H9 (cell line): ENCODE measurements around the gene NKAIN4. TPM values are rescaled to one million over a fixed set of nuclear protein-coding genes. Genes with fewer than 3 reads are reported as not detected.

Source experiments
- DNase-seq: peaks from one replicate; pipeline ENCODE4 v3.0.0-alpha.2; 2017
- H2AFZ ChIP-seq: one replicate; pipeline ENCODE4 v1.6.1; 2013; ENCODE audit warnings: mild to moderate bottlenecking, low read length, control low read depth, moderate library complexity
- H2AK5ac ChIP-seq: 2 replicates; pipeline ENCODE4 v1.6.1; 2013; ENCODE audit warnings: low read length, control low read depth, mixed read lengths; ENCODE audit not compliant: insufficient read length
- H2BK120ac ChIP-seq: one replicate; pipeline ENCODE4 v1.6.1; 2013; ENCODE audit warnings: low read depth, mild to moderate bottlenecking, low read length, control low read depth, inconsistent platforms; ENCODE audit not compliant: poor library complexity, severe bottlenecking
- H2BK12ac ChIP-seq: 2 replicates; pipeline ENCODE4 v1.6.1; 2013; ENCODE audit warnings: low read length, control low read depth, mixed read lengths, low read depth; ENCODE audit not compliant: insufficient read length
- H2BK15ac ChIP-seq: 2 replicates; pipeline ENCODE4 v1.6.1; 2013; ENCODE audit warnings: low read depth, low read length, control low read depth
- H2BK20ac ChIP-seq: one replicate; pipeline ENCODE4 v1.6.1; 2013; ENCODE audit warnings: low read depth, mild to moderate bottlenecking, low read length, control low read depth, inconsistent platforms; ENCODE audit not compliant: poor library complexity, severe bottlenecking
- H2BK5ac ChIP-seq: 2 replicates; pipeline ENCODE4 v1.6.1; 2013; ENCODE audit warnings: low read length, control low read depth, mixed read lengths; ENCODE audit not compliant: insufficient read length
- H3K14ac ChIP-seq: 2 replicates; pipeline ENCODE4 v1.6.1; 2013; ENCODE audit warnings: low read length, control low read depth; ENCODE audit not compliant: insufficient read depth
- H3K18ac ChIP-seq: 2 replicates; pipeline ENCODE4 v1.6.1; 2013; ENCODE audit warnings: low read depth, mild to moderate bottlenecking, mixed read lengths, low read length, control low read depth; ENCODE audit not compliant: insufficient read length
- H3K23ac ChIP-seq: 2 replicates; pipeline ENCODE4 v1.6.1; 2013; ENCODE audit warnings: low read length, control low read depth, mixed read lengths, low read depth; ENCODE audit not compliant: insufficient read length
- H3K23me2 ChIP-seq: 2 replicates; pipeline ENCODE4 v1.6.1; 2013; ENCODE audit warnings: low read depth, mild to moderate bottlenecking, mixed read lengths, low read length, control low read depth; ENCODE audit not compliant: insufficient read length, poor library complexity, severe bottlenecking
- H3K27ac ChIP-seq: 2 replicates; pipeline ENCODE4 v1.5.1; 2013; ENCODE audit warnings: low read length, control low read depth, mixed read lengths, low read depth; ENCODE audit not compliant: insufficient read length
- H3K27me3 ChIP-seq: 2 replicates; pipeline ENCODE4 v1.6.1; 2013; ENCODE audit warnings: low read length, control low read depth, inconsistent platforms; ENCODE audit not compliant: insufficient read depth
- H3K4ac ChIP-seq: 2 replicates; pipeline ENCODE4 v1.6.1; 2013; ENCODE audit warnings: low read depth, mild to moderate bottlenecking, control low read depth, inconsistent platforms, low read length, moderate library complexity
- H3K4me1 ChIP-seq: 2 replicates; pipeline ENCODE4 v1.6.1; 2013; ENCODE audit warnings: low read length, control low read depth, inconsistent platforms; ENCODE audit not compliant: insufficient read depth
- H3K4me2 ChIP-seq: 2 replicates; pipeline ENCODE4 v1.6.1; 2013; ENCODE audit warnings: low read length, control low read depth, mixed read lengths; ENCODE audit not compliant: insufficient read length, insufficient read depth
- H3K56ac ChIP-seq: 2 replicates; pipeline ENCODE4 v1.6.1; 2013; ENCODE audit warnings: low read depth, mild to moderate bottlenecking, mixed read lengths, low read length, control low read depth; ENCODE audit not compliant: insufficient read length
- H3K79me1 ChIP-seq: 2 replicates; pipeline ENCODE4 v1.6.1; 2013; ENCODE audit warnings: low read depth, mild to moderate bottlenecking, moderate library complexity, low read length, control low read depth, inconsistent platforms; ENCODE audit not compliant: insufficient read depth, poor library complexity, severe bottlenecking
- H3K79me2 ChIP-seq: 2 replicates; pipeline ENCODE4 v1.6.1; 2013; ENCODE audit warnings: low read length, control low read depth, inconsistent platforms; ENCODE audit not compliant: insufficient read depth
- H3K9ac ChIP-seq: 2 replicates; pipeline ENCODE4 v1.6.1; 2013; ENCODE audit warnings: low read length, control low read depth, mixed read lengths; ENCODE audit not compliant: insufficient read length; ENCODE audit errors: extremely low read depth
- H3K9me3 ChIP-seq: one replicate; pipeline ENCODE4 v1.6.1; 2013; ENCODE audit warnings: low read depth, low read length, inconsistent platforms; ENCODE audit not compliant: control insufficient read depth
- H3T11ph ChIP-seq: one replicate; pipeline ENCODE4 v1.6.1; 2013; ENCODE audit warnings: mild to moderate bottlenecking, low read length, control low read depth, inconsistent platforms
- H4K20me1 ChIP-seq: one replicate; pipeline ENCODE4 v1.6.1; 2013; ENCODE audit not compliant: control insufficient read depth, insufficient read length, insufficient read depth
- H4K5ac ChIP-seq: 2 replicates; pipeline ENCODE4 v1.6.1; 2013; ENCODE audit warnings: low read depth, mild to moderate bottlenecking, mixed read lengths, low read length, control low read depth; ENCODE audit not compliant: insufficient read length
- H4K8ac ChIP-seq: replicated peaks from 2 replicates; pipeline ENCODE4 v1.6.1; 2013; ENCODE audit warnings: low read length, control low read depth, mixed read lengths, low read depth; ENCODE audit not compliant: insufficient read length
- H4K91ac ChIP-seq: 2 replicates; pipeline ENCODE4 v1.6.1; 2013; ENCODE audit warnings: low read depth, mild to moderate bottlenecking, moderate library complexity, mixed read lengths, low read length, control low read depth; ENCODE audit not compliant: insufficient read length
- H3K27ac Mint-ChIP-seq, 3 experiments: 2 replicates in 2 of 3; 3 replicates in 1 of 3; pipeline ENCODE4 v1.8.0; 2020 to 2021; ENCODE audit warnings: mixed read lengths in 3 of 3, mild to moderate bottlenecking in 1 of 3, moderate library complexity in 1 of 3
- H3K27me3 Mint-ChIP-seq: 2 replicates; pipeline ENCODE4 v1.8.0; 2021; ENCODE audit warnings: low read depth, mild to moderate bottlenecking, moderate library complexity, mixed read lengths
- H3K36me3 Mint-ChIP-seq, 3 experiments: 2 replicates in 2 of 3; 3 replicates in 1 of 3; pipeline ENCODE4 v1.8.0; 2020 to 2021; ENCODE audit warnings: low read depth in 3 of 3, mixed read lengths in 3 of 3; ENCODE audit not compliant: insufficient read depth in 1 of 3
- H3K4me1 Mint-ChIP-seq, 2 experiments: 2 replicates each; pipeline ENCODE4 v1.8.0; 2020; ENCODE audit warnings: mixed read lengths in 2 of 2
- H3K4me3 Mint-ChIP-seq, 2 experiments: 2 replicates in 1 of 2; 3 replicates in 1 of 2; pipeline ENCODE4 v1.8.0; 2020 to 2021; ENCODE audit warnings: mild to moderate bottlenecking in 2 of 2, mixed read lengths in 2 of 2, moderate library complexity in 1 of 2
- H3K9me3 Mint-ChIP-seq, 2 experiments: 2 replicates in 1 of 2; 3 replicates in 1 of 2; pipeline ENCODE4 v1.8.0; 2020; ENCODE audit warnings: mild to moderate bottlenecking in 2 of 2, mixed read lengths in 2 of 2, moderate library complexity in 1 of 2
- WGBS: extraction: QIAGEN DNeasy Blood & Tissue Kit; methylation state at CpG from one replicate; pipeline ENCODE4 v1.1.7; 2013; ENCODE audit warnings: missing lambda C conversion rate, low lambda C conversion rate, mixed read lengths; ENCODE audit not compliant: insufficient read length; ENCODE audit errors: extremely low coverage; 5-methylcytosine and 5-hydroxymethylcytosine counted together
- total RNA-seq: library from RNA; stranded (reverse); gene quantifications from 2 replicates; pipeline ENCODE4 v1.2.1, GENCODE V29; 2021
- TF ChIP-seq, protein P1 (sequence below): fragments of 200-600 bp; sonication (generic); conservative IDR thresholded peaks from 3 replicates; pipeline ENCODE4 v1.8.0; 2021; ENCODE audit warnings: antibody characterized with exemption, mild to moderate bottlenecking

NKAIN4 gene
- total RNA-seq, 1 experiment from 2014 or later = 20.9 TPM

GRCh38 chr20:63295422-63295821 is 41.2 kb upstream of the NKAIN4 start:
- H3K4me3 Mint-ChIP-seq = peak overlapping the region in 1 of 2 experiments; percentile 60; a peak in 1 of 5 replicates
- H3K4me2 ChIP-seq = peak overlapping the region; percentile 19
- H3K4me1 Mint-ChIP-seq = peaks cover 7 to 25% of the 10 kb centered on the region in 2 experiments

More at GRCh38 chr20:63295422-63295821, 41.2 kb upstream of the NKAIN4 start:
- Histone ChIP-seq H3K79me2 (no peaks in the 10 kb centered on the region), H4K8ac (no peak overlapping the region), H2BK20ac (no peak overlapping the region), H4K91ac (no peak overlapping the region), H2AK5ac (no peak overlapping the region), H2BK12ac (no peak overlapping the region), H3K27me3 (no peaks in the 10 kb centered on the region), H3K79me1 (no peaks in the 10 kb centered on the region), H3K4me1 (no peaks in the 10 kb centered on the region; the same call in 1 of the 2 replicates), H2BK120ac (no peak overlapping the region), H4K5ac (no peak overlapping the region), H3K56ac (no peak overlapping the region), H3K9ac (no peak overlapping the region), H2BK5ac (no peak overlapping the region), H3K18ac (no peak overlapping the region), H4K20me1 (no peaks in the 10 kb centered on the region), H3K23me2 (no peaks in the 10 kb centered on the region), H3K23ac (no peak overlapping the region), H3K9me3 (no peaks in the 10 kb centered on the region), H3K4ac (no peak overlapping the region), H3K14ac (no peak overlapping the region), H3K27ac (no peak overlapping the region), H2BK15ac (no peak overlapping the region), H3T11ph (no peak overlapping the region), H2AFZ (no peak overlapping the region)
- Mint-ChIP-seq H3K9me3 (no peaks in the 10 kb centered on the region), H3K27ac (peak overlapping the region in 2 of 3 experiments; percentile 28 to 87; a peak in 2 of 7 replicates), H3K27me3 (peaks cover 17% of the 10 kb centered on the region), H3K36me3 (no peaks in the 10 kb centered on the region)
- no CpG with 5 or more reads among the region's 17 CpGs for WGBS
- no peak for DNase-seq
- TF ChIP-seq, protein P1, sequence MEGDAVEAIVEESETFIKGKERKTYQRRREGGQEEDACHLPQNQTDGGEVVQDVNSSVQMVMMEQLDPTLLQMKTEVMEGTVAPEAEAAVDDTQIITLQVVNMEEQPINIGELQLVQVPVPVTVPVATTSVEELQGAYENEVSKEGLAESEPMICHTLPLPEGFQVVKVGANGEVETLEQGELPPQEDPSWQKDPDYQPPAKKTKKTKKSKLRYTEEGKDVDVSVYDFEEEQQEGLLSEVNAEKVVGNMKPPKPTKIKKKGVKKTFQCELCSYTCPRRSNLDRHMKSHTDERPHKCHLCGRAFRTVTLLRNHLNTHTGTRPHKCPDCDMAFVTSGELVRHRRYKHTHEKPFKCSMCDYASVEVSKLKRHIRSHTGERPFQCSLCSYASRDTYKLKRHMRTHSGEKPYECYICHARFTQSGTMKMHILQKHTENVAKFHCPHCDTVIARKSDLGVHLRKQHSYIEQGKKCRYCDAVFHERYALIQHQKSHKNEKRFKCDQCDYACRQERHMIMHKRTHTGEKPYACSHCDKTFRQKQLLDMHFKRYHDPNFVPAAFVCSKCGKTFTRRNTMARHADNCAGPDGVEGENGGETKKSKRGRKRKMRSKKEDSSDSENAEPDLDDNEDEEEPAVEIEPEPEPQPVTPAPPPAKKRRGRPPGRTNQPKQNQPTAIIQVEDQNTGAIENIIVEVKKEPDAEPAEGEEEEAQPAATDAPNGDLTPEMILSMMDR = no peak
